Stimulated activated CD8-positive, alpha-beta memory T cell treated with anti-CD3 and anti-CD28 coated beads, Interleukin-7, amount 100 ng/mL, for 4 hours (primary cell): Measurements from ENCODE around the gene SCAF8.

Experiments used
- DNase-seq, 2 donors: peaks; one replicate each; pipeline ENCODE4 v3.0.0-alpha.2; 2020; ENCODE audit warnings: low read depth in 2 of 2

Gene SCAF8

GRCh38 chr6:154839546-154839945 lies 106.3 kb downstream of the SCAF8 start:
- no peak for DNase-seq

- no peak for DNase-seq
Measured at GRCh38 chr6:154840363-154840762, 107.1 kb downstream of the SCAF8 start.

GRCh38 chr6:154841109-154841508 lies 107.9 kb downstream of the SCAF8 start:
- no peak for DNase-seq

GRCh38 chr6:154842833-154843232 lies 109.6 kb downstream of the SCAF8 start:
- DNase-seq = no peak

GRCh38 chr6:154847318-154847717 lies 114.1 kb downstream of the SCAF8 start:
- no peak for DNase-seq

GRCh38 chr6:154848580-154848979 lies 115.4 kb downstream of the SCAF8 start:
- DNase-seq = no peak

GRCh38 chr6:154849475-154849874 lies 116.3 kb downstream of the SCAF8 start:
- no peak for DNase-seq

GRCh38 chr6:154852687-154853086 lies 119.5 kb downstream of the SCAF8 start:
- DNase-seq = no peak

GRCh38 chr6:154857529-154857928 lies 124.3 kb downstream of the SCAF8 start:
- DNase-seq = no peak

GRCh38 chr6:154861825-154862224 lies 128.6 kb downstream of the SCAF8 start:
- no peak for DNase-seq

GRCh38 chr6:154862536-154862935 lies 129.3 kb downstream of the SCAF8 start:
- DNase-seq = no peak

GRCh38 chr6:154864066-154864430 lies 130.8 kb downstream of the SCAF8 start:
- DNase-seq = no peak

GRCh38 chr6:154865291-154865690 lies 132.1 kb downstream of the SCAF8 start:
- DNase-seq = no peak

GRCh38 chr6:154868143-154868594 lies 135.0 kb downstream of the SCAF8 start:
- no peak for DNase-seq

GRCh38 chr6:154872542-154873114 lies 139.4 kb downstream of the SCAF8 start:
- DNase-seq = no peak

GRCh38 chr6:154873546-154873945 lies 140.3 kb downstream of the SCAF8 start:
- no peak for DNase-seq

- no peak for DNase-seq
Measured at GRCh38 chr6:154874773-154875592, 141.8 kb downstream of the SCAF8 start.

GRCh38 chr6:154876486-154877280 lies 143.5 kb downstream of the SCAF8 start:
- no peak for DNase-seq

- no peak for DNase-seq
Measured at GRCh38 chr6:154878871-154879491, 145.8 kb downstream of the SCAF8 start.

- no peak for DNase-seq
Measured at GRCh38 chr6:154882107-154882506, 148.9 kb downstream of the SCAF8 start.
